GM18907 (cell line): ENCODE measurements around the gene CIRBP.
"Not testable (repeated sequence)": the region's sequence is repeated elsewhere in the genome, so short reads cannot be mapped to it uniquely, and the experiment has no call there.

Source experiments
- ATAC-seq: cut with Tn5 transposase; IDR thresholded peaks from one replicate; pipeline ENCODE4 v1.9.1; 2021; ENCODE audit warnings: mild to moderate bottlenecking, moderate library complexity; ENCODE audit not compliant: unreplicated experiment

CIRBP gene

DNA sequence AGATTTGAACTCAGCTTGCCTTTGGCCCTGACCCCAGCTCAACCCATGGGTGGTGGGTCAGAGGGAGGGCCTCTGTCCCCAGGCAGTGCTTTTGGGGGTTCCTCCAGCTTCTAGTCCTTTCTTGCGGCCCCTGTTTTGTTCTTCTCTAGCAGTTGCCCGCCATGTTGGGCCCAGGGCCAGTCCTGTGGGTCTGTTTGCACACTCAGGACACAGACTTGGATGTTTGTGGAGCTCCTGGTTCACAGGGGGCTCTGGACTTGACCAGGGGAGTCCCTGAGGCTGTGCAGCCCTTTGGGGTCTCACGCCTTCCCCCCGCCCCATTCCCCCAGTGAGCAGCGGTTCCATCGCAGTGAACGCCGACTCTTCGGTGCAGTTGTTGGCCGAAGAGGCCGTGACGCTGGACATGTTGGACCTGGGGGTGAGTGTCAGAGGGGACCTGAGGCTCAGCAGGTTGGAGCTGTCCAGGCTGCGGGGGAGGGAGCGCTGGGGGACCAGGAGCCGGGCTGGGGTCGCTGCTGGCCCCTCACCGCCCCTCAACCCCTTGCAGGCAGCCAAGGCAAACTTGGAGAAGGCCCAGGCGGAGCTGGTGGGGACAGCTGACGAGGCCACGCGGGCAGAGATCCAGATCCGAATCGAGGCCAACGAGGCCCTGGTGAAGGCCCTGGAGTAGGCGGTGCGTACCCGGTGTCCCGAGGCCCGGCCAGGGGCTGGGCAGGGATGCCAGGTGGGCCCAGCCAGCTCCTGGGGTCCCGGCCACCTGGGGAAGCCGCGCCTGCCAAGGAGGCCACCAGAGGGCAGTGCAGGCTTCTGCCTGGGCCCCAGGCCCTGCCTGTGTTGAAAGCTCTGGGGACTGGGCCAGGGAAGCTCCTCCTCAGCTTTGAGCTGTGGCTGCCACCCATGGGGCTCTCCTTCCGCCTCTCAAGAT, 25.1 kb upstream of the CIRBP start:
- no peak for ATAC-seq

DNA sequence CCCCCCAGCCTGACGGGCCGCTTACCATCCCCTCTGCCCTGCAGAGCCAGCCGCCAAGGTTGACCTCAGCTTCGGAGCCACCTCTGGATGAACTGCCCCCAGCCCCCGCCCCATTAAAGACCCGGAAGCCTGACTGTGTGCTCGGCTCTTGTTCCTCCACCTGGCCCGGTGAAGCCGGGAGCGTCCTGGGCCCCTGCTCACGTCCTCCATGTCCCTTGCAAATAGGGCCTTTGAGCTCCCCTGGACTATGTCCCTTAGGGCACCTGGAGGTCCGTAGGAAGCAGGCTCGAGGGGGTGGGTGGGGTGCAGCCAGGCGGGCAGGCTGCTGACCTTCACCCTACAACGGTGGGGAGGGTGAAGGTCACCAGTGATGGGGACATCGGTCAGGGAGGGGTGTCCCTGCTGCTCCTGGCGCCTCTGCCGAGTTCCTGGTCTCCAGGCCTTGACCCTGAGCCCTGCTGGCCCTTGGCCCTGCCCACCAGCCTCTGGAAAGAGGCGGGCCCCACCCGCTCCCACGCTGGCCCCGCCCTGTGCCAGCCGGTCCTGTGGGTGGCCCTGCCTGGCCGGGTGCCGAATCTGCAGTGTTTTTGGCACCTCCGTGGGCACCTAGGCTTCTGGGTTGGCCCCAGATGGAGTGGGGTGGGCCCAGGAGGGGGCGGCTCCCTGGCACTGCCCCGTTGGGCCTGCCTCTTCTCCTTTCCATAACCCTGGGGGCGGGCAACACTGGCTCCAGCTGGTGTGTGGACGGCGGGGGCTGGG, 24.3 kb upstream of the CIRBP start:
- ATAC-seq: no peak

DNA sequence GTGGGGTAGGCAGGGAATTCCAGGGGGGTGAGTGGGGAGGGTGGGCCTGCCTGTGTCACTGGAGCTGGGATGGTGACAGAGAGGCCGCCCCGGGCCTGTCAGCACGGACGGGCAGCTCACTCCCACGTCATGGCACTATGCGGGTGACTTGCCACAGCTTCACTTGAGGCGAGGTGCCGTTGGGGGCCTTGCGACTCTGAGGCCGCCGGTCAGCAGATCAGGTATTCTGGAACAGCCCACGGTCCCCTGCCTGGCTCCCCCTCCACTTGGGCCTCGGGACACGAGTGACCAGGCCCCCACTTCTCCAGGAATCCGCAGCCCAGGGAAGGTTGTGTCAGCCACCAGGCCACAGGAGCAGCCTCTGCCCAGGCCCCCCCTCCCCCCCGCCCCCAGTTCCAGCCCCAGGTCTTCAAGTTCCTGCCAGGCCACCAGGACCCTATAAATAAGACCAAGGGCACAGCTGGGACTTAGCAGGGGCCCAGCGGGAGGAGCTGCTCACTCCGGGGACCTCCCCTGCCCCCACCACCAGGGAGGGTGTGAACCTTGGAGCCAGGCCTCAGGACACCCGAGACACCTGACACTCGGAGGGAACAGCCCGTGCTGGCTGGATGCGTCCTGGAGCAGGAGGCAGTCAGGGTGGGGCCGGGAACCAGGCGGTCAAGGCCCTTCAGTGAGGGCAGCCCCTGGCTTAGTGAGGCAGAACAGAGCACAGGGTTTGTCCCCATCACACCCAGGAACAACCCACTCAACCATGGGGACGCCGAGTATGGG, 23.5 kb upstream of the CIRBP start:
- no peak for ATAC-seq

- not testable (repeated sequence) for ATAC-seq
Observed at GRCh38 chr19:1246265-1247087, 22.7 kb upstream of the CIRBP start.

- ATAC-seq: no peak
Observed at GRCh38 chr19:1247748-1248138, 21.4 kb upstream of the CIRBP start.

- peak; percentile 14 for ATAC-seq
Observed at GRCh38 chr19:1248139-1248785, 20.9 kb upstream of the CIRBP start, which contains the start of gene MIDN. Gene MIDN, plus strand, starts transcription at chr19:1248583. Its CDS starts 1,714 bp downstream, at chr19:1250297.

GRCh38 chr19:1248786-1249297, 20.3 kb upstream of the CIRBP start:
- ATAC-seq: peak; percentile 28

GRCh38 chr19:1249298-1249989, 19.7 kb upstream of the CIRBP start:
- ATAC-seq: peak; percentile 50

DNA sequence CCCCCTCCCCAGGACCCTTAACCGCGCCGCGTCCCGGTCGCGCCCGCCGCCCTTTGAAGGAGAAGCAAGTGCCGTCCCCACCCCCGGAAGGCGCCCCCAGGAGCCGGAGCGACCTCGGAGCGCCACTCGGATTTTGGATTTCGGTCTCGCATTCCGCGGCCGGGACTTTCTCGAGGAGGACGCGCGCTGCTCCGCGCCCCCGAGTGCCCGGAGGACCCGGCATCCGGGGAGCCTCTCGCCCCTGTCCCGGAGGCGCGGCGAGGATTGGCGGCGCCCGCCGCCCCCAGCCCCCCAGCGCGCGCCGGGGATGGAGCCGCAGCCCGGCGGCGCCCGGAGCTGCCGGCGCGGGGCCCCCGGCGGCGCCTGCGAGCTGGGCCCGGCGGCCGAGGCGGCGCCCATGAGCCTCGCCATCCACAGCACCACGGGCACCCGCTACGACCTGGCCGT, 19.1 kb upstream of the CIRBP start:
- ATAC-seq: no peak

DNA sequence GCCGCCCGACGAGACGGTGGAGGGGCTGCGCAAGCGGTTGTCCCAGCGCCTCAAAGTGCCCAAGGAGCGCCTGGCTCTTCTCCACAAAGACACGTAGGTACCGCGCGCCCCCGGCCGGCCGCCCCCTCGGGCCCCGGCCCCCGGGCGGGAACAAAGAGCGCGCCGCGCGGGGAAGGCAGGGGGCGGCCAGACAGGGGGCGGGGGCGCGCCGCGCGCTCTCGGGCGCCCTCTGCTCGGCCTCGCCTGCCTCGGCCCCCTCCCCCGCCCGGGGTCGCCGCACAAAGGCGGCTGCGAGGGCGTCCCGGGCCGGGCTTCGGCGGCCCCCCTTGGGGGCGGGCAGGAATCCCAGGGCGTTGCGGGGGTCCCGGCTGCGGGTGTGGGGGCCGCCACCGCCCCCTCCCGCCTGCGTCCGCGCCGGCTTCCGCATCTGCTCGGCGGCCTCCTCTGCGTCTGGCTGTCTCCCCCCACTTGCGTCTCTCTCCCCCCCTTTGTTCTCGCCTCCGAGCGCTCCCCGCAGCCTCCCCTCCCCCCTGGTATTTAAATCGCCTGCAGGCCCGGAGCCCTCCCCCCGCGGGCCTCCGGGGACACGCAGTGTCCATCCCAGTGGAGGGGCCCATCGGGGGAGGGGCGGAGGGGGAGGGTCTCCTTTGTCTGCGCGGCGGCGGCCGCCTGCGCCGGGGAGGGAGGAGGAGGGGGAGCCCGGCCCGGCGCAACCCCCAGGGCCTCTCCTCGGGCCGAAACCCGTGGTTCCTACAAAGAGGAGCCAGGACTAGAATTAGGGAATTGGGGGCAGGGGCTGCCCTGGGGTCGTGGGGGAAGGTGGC, 18.5 kb upstream of the CIRBP start:
- ATAC-seq: no peak

DNA sequence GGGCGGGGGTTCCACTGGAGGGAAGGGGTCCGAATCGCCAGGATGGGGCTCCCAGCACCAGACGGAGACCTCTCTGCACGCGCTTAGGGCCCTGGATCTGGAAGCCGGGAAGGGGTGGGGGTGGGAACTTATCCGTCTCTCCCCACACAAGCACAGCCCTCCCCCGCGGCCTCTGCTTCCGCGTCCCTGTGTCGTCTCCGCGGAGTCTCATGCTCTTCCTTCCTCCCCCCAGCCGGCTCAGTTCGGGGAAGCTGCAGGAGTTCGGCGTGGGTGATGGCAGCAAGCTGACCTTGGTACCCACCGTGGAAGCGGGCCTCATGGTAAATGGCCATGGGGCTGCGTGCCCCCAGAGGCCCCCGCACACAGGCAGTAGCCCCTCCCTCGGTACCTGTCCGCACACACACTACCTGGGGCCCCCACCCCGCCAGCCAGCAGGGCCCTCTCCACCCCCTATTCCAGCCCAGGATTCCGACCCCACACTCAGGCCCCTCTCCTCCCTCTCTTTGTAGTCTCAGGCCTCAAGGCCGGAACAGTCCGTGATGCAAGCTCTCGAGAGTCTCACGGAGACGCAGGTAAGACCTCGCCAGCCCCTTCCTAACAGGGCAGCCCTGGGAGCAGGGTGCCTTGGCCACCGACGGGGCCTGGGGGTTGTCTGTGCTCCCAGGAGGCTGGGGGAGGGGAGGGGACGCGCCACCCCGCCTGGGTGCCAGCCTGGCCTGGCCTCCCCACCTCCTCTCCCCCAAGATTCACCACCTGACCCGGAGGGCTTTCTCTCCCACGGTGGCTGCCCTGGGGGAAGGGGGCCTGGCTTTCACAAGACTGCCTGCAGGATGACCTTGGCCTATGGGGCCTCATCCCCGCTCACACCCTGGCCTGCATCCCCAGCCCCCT, 17.6 kb upstream of the CIRBP start:
- no peak for ATAC-seq

DNA sequence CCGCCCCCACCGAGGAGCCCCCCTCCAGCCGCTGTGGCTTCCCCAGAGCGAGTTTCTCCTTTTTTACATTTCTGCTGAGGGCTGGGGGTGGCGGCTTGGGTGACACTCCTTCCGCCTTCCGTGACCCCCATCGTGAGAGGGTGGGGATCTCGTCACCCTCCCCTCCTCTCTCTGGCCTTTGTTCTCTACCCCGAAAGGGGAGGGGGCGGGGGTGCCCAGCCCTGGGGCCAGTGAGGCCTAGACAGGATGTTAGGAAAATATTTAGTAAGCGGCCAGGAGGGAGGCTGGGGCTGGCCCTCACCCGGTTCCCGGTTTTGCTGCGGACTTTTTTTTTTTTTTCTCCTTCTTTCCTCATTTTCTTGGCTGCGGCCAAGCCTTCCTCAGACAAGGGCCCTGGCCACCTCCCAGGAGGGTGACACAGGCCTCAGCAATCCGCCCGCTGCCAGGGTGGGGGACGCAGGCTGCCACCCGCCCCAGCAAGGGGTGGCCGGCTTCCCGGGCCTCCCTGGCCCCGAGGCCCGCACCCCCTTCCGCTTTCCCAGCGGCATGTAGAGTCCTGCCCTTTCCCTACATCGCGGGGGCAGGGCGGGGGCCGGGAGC, 16.8 kb upstream of the CIRBP start:
- no peak for ATAC-seq

DNA sequence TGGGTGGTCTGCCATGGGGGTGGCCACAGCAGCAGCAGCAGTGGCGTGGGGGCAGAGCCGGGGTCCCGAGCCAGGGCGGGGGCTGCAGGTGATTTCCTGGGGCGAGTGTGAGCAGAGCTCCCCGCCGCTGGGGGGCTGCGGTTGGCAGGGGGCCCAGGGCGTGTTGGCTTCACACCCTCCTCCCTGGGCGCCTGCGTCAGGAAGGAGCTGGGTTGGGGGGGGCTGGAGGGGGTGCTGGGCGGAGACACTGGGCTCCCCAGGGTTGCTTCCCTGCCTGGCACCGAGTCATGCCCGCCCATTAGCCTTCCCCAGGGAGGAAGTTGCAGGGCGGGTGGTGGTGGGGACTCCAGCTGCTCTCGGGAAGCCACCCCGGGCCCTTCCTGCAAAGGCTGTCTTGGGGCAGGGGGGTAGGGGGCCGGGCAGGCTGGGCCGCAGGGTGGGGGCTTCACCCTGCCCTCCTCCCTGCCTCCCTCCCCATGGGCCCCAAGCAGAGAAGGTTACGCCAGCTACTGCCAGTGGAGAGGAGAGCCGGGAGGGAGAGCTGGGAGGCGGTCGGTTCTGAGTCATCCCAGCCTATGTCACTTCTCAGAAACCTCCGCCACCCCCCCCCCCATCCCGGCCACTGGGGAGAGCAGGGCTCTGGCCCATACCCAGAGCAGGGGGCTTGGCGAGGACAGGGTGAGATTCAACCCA, 16.2 kb upstream of the CIRBP start:
- ATAC-seq: no peak

DNA sequence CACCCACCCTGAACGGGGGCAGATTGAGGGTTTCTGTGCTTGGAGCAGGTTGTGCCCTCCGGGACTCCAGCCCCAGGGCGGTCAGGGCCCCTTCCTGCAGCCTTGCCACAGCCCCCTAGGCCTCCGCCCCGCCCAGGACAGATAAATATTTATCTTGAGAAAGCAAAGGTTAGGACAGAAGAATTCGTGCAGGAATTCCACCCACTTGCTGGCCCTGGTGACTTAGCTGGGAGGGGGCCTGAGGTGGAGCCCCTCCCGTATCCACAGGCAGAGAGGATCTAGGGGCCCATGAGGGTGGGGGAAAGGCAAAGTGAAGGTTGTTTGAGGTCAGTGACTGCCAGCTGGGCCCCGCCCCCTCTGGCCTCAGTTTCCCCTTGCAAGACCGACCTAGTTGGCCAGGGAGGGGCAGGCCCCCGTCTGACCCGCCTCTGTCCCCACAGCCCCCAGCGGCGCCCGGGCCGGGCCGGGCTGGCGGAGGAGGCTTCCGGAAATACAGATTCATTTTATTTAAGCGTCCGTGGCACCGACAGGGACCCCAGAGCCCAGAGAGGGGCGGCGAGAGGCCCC, 15.5 kb upstream of the CIRBP start:
- no peak for ATAC-seq

DNA sequence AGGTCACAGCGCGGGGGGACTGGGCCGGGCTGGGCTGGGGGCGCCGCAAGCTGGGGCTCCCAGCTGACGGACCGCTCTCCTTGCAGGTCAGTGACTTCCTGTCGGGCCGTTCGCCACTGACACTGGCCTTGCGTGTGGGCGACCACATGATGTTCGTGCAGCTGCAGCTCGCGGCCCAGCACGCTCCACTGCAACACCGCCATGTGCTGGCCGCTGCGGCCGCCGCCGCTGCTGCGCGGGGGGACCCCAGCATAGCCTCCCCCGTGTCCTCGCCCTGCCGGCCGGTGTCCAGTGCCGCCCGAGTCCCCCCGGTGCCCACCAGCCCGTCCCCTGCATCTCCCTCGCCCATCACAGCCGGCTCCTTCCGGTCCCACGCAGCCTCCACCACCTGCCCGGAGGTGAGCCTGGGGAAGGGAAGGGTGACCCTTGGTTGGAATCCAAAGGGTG, 15.0 kb upstream of the CIRBP start:
- ATAC-seq: no peak
